GM12878 (cell line): ENCODE results near the gene MCEMP1. TPM values are rescaled to one million over a fixed set of nuclear protein-coding genes. Genes with fewer than 3 reads are reported as not detected.

ENCODE experiments used
- ATAC-seq: fragments of 200-7000 bp; cut with Tn5 transposase; 3 replicates; pipeline ENCODE4 v1.9.1; 2020; ENCODE audit warnings: mild to moderate bottlenecking, moderate library complexity
- BruUV-seq: library from RNA; stranded (reverse); fragments of 400-500 nt; replicated peaks from 2 replicates; lab custom pipeline; 2021; lab: Mats Ljungman, UMichigan
- CTCF ChIA-PET: fragments of 300-600 bp; sonication (Branson Sonifier 250); formaldehyde crosslinking; extraction: SDS; loops from one replicate; lab custom pipeline; 2021; ENCODE audit warnings: inconsistent platforms; lab: Yijun Ruan, JAX
- POLR2A ChIA-PET: fragments of 350-600 bp; formaldehyde crosslinking; extraction: SDS; loops from one replicate; lab custom pipeline; 2021; ENCODE audit warnings: inconsistent platforms; lab: Charles Lee
- RAD21 ChIA-PET: fragments of 300-600 bp; sonication (Branson Sonifier 250); formaldehyde crosslinking; loops from one replicate; lab custom pipeline; 2023; ENCODE audit warnings: antibody characterized with exemption; ENCODE audit not compliant: unreplicated experiment; lab: Charles Lee
- SMC1A ChIA-PET: fragments of 300-600 bp; sonication (Branson Sonifier 250); formaldehyde crosslinking; loops from one replicate; lab custom pipeline; 2023; ENCODE audit not compliant: unreplicated experiment, uncharacterized antibody; lab: Charles Lee
- DNase-seq: peaks from one replicate; pipeline ENCODE4 v3.0.0-alpha.2; 2011; ENCODE audit warnings: low read depth, low spot score
- FAIRE-seq: peaks from 3 replicates; lab custom pipeline; 2011; peaks lifted over from hg19 to GRCh38; lab: Jason Lieb, UNC
- H2AFZ ChIP-seq: 2 replicates; pipeline ENCODE4 v1.6.0; 2011; ENCODE audit warnings: low read depth, low read length, control low read depth; ENCODE audit not compliant: control insufficient read depth
- H3K27ac ChIP-seq: 2 replicates; pipeline ENCODE4 v1.5.1; 2011; ENCODE audit warnings: control low read depth; ENCODE audit not compliant: control insufficient read depth, insufficient read depth
- H3K27me3 ChIP-seq, 2 experiments: replicated peaks in 1 of 2; 2 replicates each; pipeline versions ENCODE4 v1.6.0 to v1.6.1; 2011; ENCODE audit warnings: low read length in 1 of 2; ENCODE audit not compliant: control insufficient read depth in 2 of 2, insufficient read depth in 2 of 2
- H3K36me3 ChIP-seq, 2 experiments: 2 replicates each; pipeline ENCODE4 v1.5.1; 2011; ENCODE audit warnings: low read length in 1 of 2; ENCODE audit not compliant: control insufficient read depth in 2 of 2, insufficient read depth in 2 of 2
- H3K4me1 ChIP-seq: 2 replicates; pipeline ENCODE4 v1.6.1; 2011; ENCODE audit warnings: mild to moderate bottlenecking, low read length, moderate library complexity, mixed read lengths; ENCODE audit not compliant: control insufficient read depth, insufficient read depth
- H3K4me2 ChIP-seq: 2 replicates; pipeline ENCODE4 v1.6.0; 2011; ENCODE audit warnings: control low read depth; ENCODE audit not compliant: control insufficient read depth, insufficient read depth
- H3K4me3 ChIP-seq: fragments of 200-600 bp; sonication (generic); 2 replicates; pipeline ENCODE4 v1.5.1; 2016
- H3K79me2 ChIP-seq: 2 replicates; pipeline ENCODE4 v1.6.0; 2011; ENCODE audit warnings: low read length; ENCODE audit not compliant: control insufficient read depth, insufficient read depth
- H3K9ac ChIP-seq: 2 replicates; pipeline ENCODE4 v1.8.0; 2011; ENCODE audit warnings: low read length, control low read depth, mixed read lengths; ENCODE audit not compliant: control insufficient read depth, insufficient read depth
- H3K9me3 ChIP-seq: replicated peaks from 3 replicates; pipeline ENCODE4 v1.5.1; 2011; ENCODE audit warnings: mild to moderate bottlenecking, low read length; ENCODE audit not compliant: control insufficient read depth, insufficient read depth
- H4K20me1 ChIP-seq: 2 replicates; pipeline ENCODE4 v1.6.0; 2011; ENCODE audit not compliant: control insufficient read depth, insufficient read depth
- ETV6 ChIP-seq, 2 experiments: fragments of 450-650 bp in 1 of 2; IDR thresholded peaks in 1 of 2; conservative IDR thresholded peaks in 1 of 2; 2 replicates each; pipeline ENCODE4 v1.6.1; 2014; ENCODE audit warnings: antibody characterized with exemption in 1 of 2, borderline replicate concordance in 1 of 2, low read depth in 1 of 2, mild to moderate bottlenecking in 1 of 2, moderate library complexity in 1 of 2
- HDAC2 ChIP-seq: fragments of 200-600 bp; sonication (generic); IDR thresholded peaks from 2 replicates; pipeline ENCODE4 v1.6.1; 2017
- IKZF2 ChIP-seq, 2 experiments: fragments of 450-650 bp; IDR thresholded peaks; 2 replicates each; pipeline ENCODE4 v1.6.1; 2017; ENCODE audit warnings: mild to moderate bottlenecking in 2 of 2, moderate library complexity in 2 of 2
- KDM1A ChIP-seq: fragments of 200-600 bp; sonication (generic); IDR thresholded peaks from 2 replicates; pipeline ENCODE4 v1.6.1; 2016; ENCODE audit warnings: borderline replicate concordance
- MEF2B ChIP-seq: fragments of 450-650 bp; IDR thresholded peaks from 2 replicates; pipeline ENCODE4 v1.6.1; 2018; ENCODE audit warnings: mild to moderate bottlenecking, moderate library complexity; ENCODE audit not compliant: partially characterized antibody, poor library complexity, severe bottlenecking
- NKRF ChIP-seq: fragments of 450-650 bp; conservative IDR thresholded peaks from 2 replicates; pipeline ENCODE4 v1.6.1; 2017; ENCODE audit warnings: mild to moderate bottlenecking, moderate library complexity
- RFX5 ChIP-seq: IDR thresholded peaks from 2 replicates; pipeline ENCODE4 v1.6.1; 2011; ENCODE audit warnings: low read depth, low read length, improper control_type of control experiment
- TCF7 ChIP-seq: IDR thresholded peaks from 2 replicates; pipeline ENCODE4 v1.6.1; 2014; ENCODE audit warnings: antibody characterized with exemption, borderline replicate concordance
- ZNF274 ChIP-seq: IDR thresholded peaks from one replicate; pipeline ENCODE4 v1.8.0; 2011; ENCODE audit not compliant: insufficient read length, insufficient read depth
- ZNF384 ChIP-seq: IDR thresholded peaks from 2 replicates; pipeline ENCODE4 v1.6.1; 2012; ENCODE audit warnings: low read depth, mild to moderate bottlenecking, low read length, improper control_type of control experiment, borderline replicate concordance
- ZNF592 ChIP-seq: fragments of 450-650 bp; IDR thresholded peaks from 2 replicates; pipeline ENCODE4 v1.6.1; 2017; ENCODE audit warnings: mild to moderate bottlenecking, moderate library complexity
- ZZZ3 ChIP-seq: IDR thresholded peaks from 2 replicates; pipeline ENCODE4 v1.6.1; 2011; ENCODE audit warnings: low read depth; ENCODE audit not compliant: control insufficient read depth, insufficient read length
- WGBS: methylation state at CpG from one replicate; pipeline ENCODE4 v1.1.6; 2016; ENCODE audit warnings: low lambda C conversion rate; ENCODE audit not compliant: insufficient replicate concordance, insufficient coverage; ENCODE audit errors: missing lambda C conversion rate; 5-methylcytosine and 5-hydroxymethylcytosine counted together
- in situ Hi-C: fragments of 300-500 bp; cut with MboI; formaldehyde crosslinking; loops from 9 replicates; pipeline ENCODE4 v1.14.3; 2018; ENCODE audit warnings: mixed read lengths
- intact Hi-C: fragments of 100-400 bp; cut with micrococcal nuclease; formaldehyde crosslinking; loops from one replicate; pipeline ENCODE4 v1.14.2; 2022; ENCODE audit not compliant: unreplicated experiment
- polyA plus RNA-seq, 11 experiments: library from polyadenylated mRNA; depleted of rRNA in 4 of 11; unstranded in 6 of 11; stranded (reverse) in 5 of 11; fragments of >200 nt; fragmentation: Nextera tagmentation in 4 of 11; fragmentation: Illumina TruSeq in 1 of 11; extraction: Ambion mirVana in 4 of 11; extraction: Trizol in 1 of 11; gene quantifications; 1 replicate in 1 of 11; 2 replicates in 10 of 11; pipeline versions ENCODE4 v1.2.1 to v1.2.3, GENCODE V29; 2011 to 2016; ENCODE audit warnings: inconsistent platforms in 2 of 11, missing spikeins in 2 of 11, low read depth in 1 of 11
- total RNA-seq, 4 experiments: library from RNA; depleted of rRNA in 3 of 4; stranded (reverse); fragments of >200 nt in 3 of 4; fragmentation: Illumina TruSeq in 1 of 4; extraction: Trizol in 1 of 4; gene quantifications; 2 replicates each; pipeline versions ENCODE4 v1.2.1 to v1.2.3, GENCODE V29; 2013 to 2021
- TF ChIP-seq, protein P1 (sequence below): fragments of 450-650 bp; IDR thresholded peaks from 2 replicates; pipeline ENCODE4 v1.6.1; 2017; ENCODE audit warnings: mild to moderate bottlenecking, moderate library complexity

Gene MCEMP1
- total and polyA plus RNA-seq, 10 of the 15 experiments (the other 5 are each of a cell fraction or from before 2014, with no cell fraction given): 0.08 to 0.55 (median 0.26) TPM; not detected in 1

- no peaks in the 10 kb centered on the region for H4K20me1 ChIP-seq
- ChIA-PET POLR2A (interaction anchor here (1.2 to 1.4 kb wide), 2 partner anchors 9 to 14 kb away, joined by 4 to 6 read pairs; no protein-coding TSS in a partner anchor), RAD21 (interaction anchor here (0.8 to 1.6 kb wide), 5 partner anchors 15 to 41 kb away, joined by 3 to 7 read pairs (median 4); partner anchors contain the start of genes FCER2 and TRAPPC5), SMC1A (interaction anchor here (0.6 to 1.5 kb wide), 7 partner anchors 11 to 724 kb away, joined by 3 to 5 read pairs (median 4); no protein-coding TSS in a partner anchor), CTCF (interaction anchor here (0.6 to 4.6 kb wide), 4 partner anchors 23 to 815 kb away, joined by 3 to 17 read pairs (median 5); partner anchors contain the start of gene TRAPPC5)
- H3K27ac ChIP-seq: 0 out of 2 replicates have a peak overlapping the region, but pooled peaks have one; percentile 9
- peak overlapping the region; percentile 61 for H2AFZ ChIP-seq
- in situ Hi-C loops (no loop called here), intact Hi-C loops (no loop called here)
- H3K9me3 ChIP-seq: peaks cover 2% of the 10 kb centered on the region; the same call in 1 of the 3 replicates
- DNase-seq (peak; percentile 70), ATAC-seq (peak; percentile 77), FAIRE-seq (no peak)
- H3K4me3 ChIP-seq: no peak overlapping the region
- WGBS: 1% methylated on average over 5 of the region's 5 CpGs
- no peak overlapping the region for H3K9ac ChIP-seq
- no peaks in the 10 kb centered on the region for H3K36me3 ChIP-seq
- no TSS peak for BruUV-seq
- no peaks in the 10 kb centered on the region for H3K27me3 ChIP-seq
- H3K4me2 ChIP-seq: peak overlapping the region; percentile 63
- H3K79me2 ChIP-seq: no peaks in the 10 kb centered on the region
- H3K4me1 ChIP-seq: peaks cover 16% of the 10 kb centered on the region
- TF ChIP-seq ZNF274 (no peak), RFX5 (no peak), ZNF384 (no peak), KDM1A (no peak), IKZF2 (IDR thresholded peaks at IDR 0.05) (no peak), HDAC2 (no peak), NKRF (no peak), ZZZ3 (no peak), MEF2B (peak; percentile 81), ZNF592 (no peak), TCF7 (no peak), ETV6 (conservative IDR thresholded peaks at IDR 0.05 in 1 of 2, IDR thresholded peaks at IDR 0.05 in 1 of 2; ENCODE audit: borderline replicate concordance in 1 of 2, low read depth in 1 of 2) (peak in 1 of 2 experiments; percentile 14; a peak in 1 of 4 replicates)
- TF ChIP-seq, protein P1, sequence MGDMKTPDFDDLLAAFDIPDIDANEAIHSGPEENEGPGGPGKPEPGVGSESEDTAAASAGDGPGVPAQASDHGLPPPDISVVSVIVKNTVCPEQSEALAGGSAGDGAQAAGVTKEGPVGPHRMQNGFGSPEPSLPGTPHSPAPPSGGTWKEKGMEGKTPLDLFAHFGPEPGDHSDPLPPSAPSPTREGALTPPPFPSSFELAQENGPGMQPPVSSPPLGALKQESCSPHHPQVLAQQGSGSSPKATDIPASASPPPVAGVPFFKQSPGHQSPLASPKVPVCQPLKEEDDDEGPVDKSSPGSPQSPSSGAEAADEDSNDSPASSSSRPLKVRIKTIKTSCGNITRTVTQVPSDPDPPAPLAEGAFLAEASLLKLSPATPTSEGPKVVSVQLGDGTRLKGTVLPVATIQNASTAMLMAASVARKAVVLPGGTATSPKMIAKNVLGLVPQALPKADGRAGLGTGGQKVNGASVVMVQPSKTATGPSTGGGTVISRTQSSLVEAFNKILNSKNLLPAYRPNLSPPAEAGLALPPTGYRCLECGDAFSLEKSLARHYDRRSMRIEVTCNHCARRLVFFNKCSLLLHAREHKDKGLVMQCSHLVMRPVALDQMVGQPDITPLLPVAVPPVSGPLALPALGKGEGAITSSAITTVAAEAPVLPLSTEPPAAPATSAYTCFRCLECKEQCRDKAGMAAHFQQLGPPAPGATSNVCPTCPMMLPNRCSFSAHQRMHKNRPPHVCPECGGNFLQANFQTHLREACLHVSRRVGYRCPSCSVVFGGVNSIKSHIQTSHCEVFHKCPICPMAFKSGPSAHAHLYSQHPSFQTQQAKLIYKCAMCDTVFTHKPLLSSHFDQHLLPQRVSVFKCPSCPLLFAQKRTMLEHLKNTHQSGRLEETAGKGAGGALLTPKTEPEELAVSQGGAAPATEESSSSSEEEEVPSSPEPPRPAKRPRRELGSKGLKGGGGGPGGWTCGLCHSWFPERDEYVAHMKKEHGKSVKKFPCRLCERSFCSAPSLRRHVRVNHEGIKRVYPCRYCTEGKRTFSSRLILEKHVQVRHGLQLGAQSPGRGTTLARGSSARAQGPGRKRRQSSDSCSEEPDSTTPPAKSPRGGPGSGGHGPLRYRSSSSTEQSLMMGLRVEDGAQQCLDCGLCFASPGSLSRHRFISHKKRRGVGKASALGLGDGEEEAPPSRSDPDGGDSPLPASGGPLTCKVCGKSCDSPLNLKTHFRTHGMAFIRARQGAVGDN: peak; percentile 48; the same call in 1 of the 2 replicates
These were observed 45.4 kb downstream of the MCEMP1 start for GRCh38 chr19:7722231-7722651.
